Measurements from ENCODE around the gene ADAMTS9.

- no peak for TF ChIP-seq CTCF (IDR thresholded peaks at IDR 0.05)
- no peak for TF ChIP-seq POLR2A (IDR thresholded peaks at IDR 0.05)
Measured at GRCh38 chr3:64483467-64483866, 204.3 kb downstream of the ADAMTS9 start.
